ENCODE results near the gene PASK.

- TF ChIP-seq EP300 (IDR thresholded peaks at IDR 0.05) (no peak), CTCF (IDR thresholded peaks at IDR 0.05) (no peak)
These were observed 22.5 kb downstream of the PASK start for GRCh38 chr2:241126771-241127202.

All from tibial nerve (tissue), 4 donors.